ENCODE measurements around the gene C1S. TPM values are rescaled to one million over a fixed set of nuclear protein-coding genes. Genes with fewer than 3 reads are reported as not detected.
"Not testable (repeated sequence)": the region's sequence is repeated elsewhere in the genome, so short reads cannot be mapped to it uniquely, and the experiment has no call there.

Gene C1S
- total RNA-seq, 1 experiment from 2014 or later: 7.1 TPM

DNA sequence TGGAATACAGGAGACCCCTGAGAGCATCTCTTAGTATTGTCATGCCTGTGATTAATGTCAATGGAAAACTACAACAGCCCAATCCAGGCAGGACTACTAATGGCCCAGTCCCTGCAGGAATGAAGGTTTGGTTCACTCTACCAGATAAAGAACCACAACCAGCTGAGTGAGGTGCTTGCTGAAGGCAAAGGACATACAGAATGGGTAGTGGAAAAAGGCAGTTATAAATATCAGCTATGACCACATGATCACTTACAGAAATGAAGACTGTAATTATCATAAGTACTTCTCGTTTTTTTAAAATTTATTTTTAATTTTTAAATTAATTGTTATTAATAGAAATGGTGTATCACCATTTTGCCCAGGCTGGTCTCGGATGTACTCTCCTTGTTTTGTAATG lies 25.1 kb upstream of the C1S start:
- TF ChIP-seq, protein P1, sequence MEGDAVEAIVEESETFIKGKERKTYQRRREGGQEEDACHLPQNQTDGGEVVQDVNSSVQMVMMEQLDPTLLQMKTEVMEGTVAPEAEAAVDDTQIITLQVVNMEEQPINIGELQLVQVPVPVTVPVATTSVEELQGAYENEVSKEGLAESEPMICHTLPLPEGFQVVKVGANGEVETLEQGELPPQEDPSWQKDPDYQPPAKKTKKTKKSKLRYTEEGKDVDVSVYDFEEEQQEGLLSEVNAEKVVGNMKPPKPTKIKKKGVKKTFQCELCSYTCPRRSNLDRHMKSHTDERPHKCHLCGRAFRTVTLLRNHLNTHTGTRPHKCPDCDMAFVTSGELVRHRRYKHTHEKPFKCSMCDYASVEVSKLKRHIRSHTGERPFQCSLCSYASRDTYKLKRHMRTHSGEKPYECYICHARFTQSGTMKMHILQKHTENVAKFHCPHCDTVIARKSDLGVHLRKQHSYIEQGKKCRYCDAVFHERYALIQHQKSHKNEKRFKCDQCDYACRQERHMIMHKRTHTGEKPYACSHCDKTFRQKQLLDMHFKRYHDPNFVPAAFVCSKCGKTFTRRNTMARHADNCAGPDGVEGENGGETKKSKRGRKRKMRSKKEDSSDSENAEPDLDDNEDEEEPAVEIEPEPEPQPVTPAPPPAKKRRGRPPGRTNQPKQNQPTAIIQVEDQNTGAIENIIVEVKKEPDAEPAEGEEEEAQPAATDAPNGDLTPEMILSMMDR (IDR thresholded peaks at IDR 0.05; ENCODE audit: unreplicated experiment): no peak
- DNase-seq: no peak
- Mint-ChIP-seq H3K9me3 (ENCODE audit: low read depth, unreplicated experiment) (no peaks in the 10 kb centered on the region), H3K4me1 (ENCODE audit: low read depth, unreplicated experiment) (no peaks in the 10 kb centered on the region), H3K4me3 (ENCODE audit: low read depth, unreplicated experiment) (no peak overlapping the region), H3K27ac (ENCODE audit: unreplicated experiment) (no peak overlapping the region), H3K36me3 (ENCODE audit: insufficient read depth, unreplicated experiment) (no peaks in the 10 kb centered on the region), H3K27me3 (ENCODE audit: unreplicated experiment) (peaks cover 26% of the 10 kb centered on the region)
- intact Hi-C loops (cut with micrococcal nuclease; ENCODE audit: unreplicated experiment): no loop called here
- BruUV-seq (replicated peaks): no TSS peak
- CTCF ChIA-PET: no interaction called here

DNA sequence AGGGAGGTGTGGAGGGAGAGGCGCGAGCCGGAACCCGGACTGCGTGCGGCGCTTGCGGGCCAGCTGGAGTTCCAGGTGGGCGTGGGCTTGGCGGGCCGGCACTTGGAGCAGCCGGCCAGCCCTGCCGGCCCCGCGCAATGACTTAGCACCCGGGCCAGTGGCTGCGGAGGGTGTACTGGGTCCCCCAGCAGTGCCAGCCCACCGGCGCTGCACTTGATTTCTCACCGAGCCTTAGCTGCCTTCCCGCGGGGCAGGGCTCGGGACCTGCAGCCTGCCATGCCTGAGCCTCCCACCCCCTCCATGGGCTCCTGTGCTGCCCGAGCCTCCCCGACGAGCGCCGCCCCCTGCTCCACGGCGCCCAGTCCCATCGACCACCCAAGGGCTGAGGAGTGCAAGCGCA lies 23.1 kb upstream of the C1S start:
- H3K27ac Mint-ChIP-seq (ENCODE audit: unreplicated experiment); H3K4me1 Mint-ChIP-seq (ENCODE audit: low read depth, unreplicated experiment); DNase-seq; intact Hi-C loops (cut with micrococcal nuclease; ENCODE audit: unreplicated experiment); CTCF ChIA-PET; BruUV-seq (replicated peaks); H3K4me3 Mint-ChIP-seq (ENCODE audit: low read depth, unreplicated experiment); H3K36me3 Mint-ChIP-seq (ENCODE audit: insufficient read depth, unreplicated experiment); H3K9me3 Mint-ChIP-seq (ENCODE audit: low read depth, unreplicated experiment): not testable (repeated sequence)
- H3K27me3 Mint-ChIP-seq (ENCODE audit: unreplicated experiment): peaks cover 20% of the 10 kb centered on the region

DNA sequence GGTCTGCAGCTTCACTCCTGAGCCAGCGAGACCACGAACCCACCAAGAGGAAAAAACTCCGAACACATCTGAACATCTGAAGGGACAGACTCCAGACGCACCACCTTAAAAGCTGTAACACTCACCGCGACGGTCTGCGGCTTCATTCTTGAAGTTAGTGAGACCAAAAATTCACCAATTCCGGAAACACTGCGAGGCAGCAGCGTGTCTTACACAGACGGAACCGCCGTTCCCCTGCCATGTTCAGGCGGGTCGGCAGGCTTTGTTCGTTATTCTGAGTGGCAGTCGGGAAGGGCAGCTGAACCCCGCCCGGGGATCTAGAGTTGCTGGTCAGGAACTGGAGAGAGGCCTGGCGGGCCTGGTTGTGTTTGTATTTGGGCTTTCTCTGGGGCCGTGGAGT lies 21.9 kb upstream of the C1S start:
- CTCF ChIA-PET: interaction anchor here (0.8 kb wide), 1 partner anchor 21 kb away, joined by 3 read pairs; the partner anchor contains the start of gene C1S
- Mint-ChIP-seq H3K36me3 (ENCODE audit: insufficient read depth, unreplicated experiment) (no peaks in the 10 kb centered on the region), H3K4me1 (ENCODE audit: low read depth, unreplicated experiment) (peaks cover 5% of the 10 kb centered on the region), H3K27me3 (ENCODE audit: unreplicated experiment) (peaks cover 11% of the 10 kb centered on the region), H3K27ac (ENCODE audit: unreplicated experiment) (no peak overlapping the region), H3K4me3 (ENCODE audit: low read depth, unreplicated experiment) (no peak overlapping the region), H3K9me3 (ENCODE audit: low read depth, unreplicated experiment) (no peaks in the 10 kb centered on the region)
- no peak for DNase-seq
- TF ChIP-seq, protein P1 (IDR thresholded peaks at IDR 0.05; ENCODE audit: unreplicated experiment): no peak
- intact Hi-C loops (cut with micrococcal nuclease; ENCODE audit: unreplicated experiment): no loop called here
- no TSS peak for BruUV-seq (replicated peaks)

DNA sequence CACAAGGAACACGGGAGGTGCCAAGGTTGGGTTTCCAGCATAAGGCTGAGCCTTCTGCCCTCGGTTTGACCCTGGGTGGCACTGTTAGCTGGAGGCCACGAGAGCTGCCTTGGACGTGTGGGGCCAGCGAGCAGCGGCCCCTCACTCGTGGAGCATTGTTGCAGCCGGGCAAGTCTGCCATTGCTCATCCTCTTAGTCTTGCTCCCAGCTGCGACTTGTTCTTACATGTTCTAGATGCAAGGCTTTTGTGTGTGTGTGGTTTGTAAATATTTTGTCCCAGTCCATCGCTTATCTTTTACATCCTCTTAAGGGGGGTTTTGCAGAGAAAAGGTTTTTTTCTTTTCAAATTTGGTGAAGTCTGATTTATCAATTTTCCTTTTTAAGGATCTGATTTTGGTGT lies 21.1 kb upstream of the C1S start:
- CTCF ChIA-PET: interaction anchor here (0.6 kb wide), 1 partner anchor 46 kb away, joined by 3 read pairs; no protein-coding TSS in a partner anchor
- Mint-ChIP-seq H3K9me3 (ENCODE audit: low read depth, unreplicated experiment) (no peaks in the 10 kb centered on the region), H3K27ac (ENCODE audit: unreplicated experiment) (no peak overlapping the region), H3K4me3 (ENCODE audit: low read depth, unreplicated experiment) (no peak overlapping the region), H3K27me3 (ENCODE audit: unreplicated experiment) (peaks cover 3% of the 10 kb centered on the region), H3K4me1 (ENCODE audit: low read depth, unreplicated experiment) (peaks cover 5% of the 10 kb centered on the region), H3K36me3 (ENCODE audit: insufficient read depth, unreplicated experiment) (no peaks in the 10 kb centered on the region)
- intact Hi-C loops (cut with micrococcal nuclease; ENCODE audit: unreplicated experiment): no loop called here
- DNase-seq: no peak
- TF ChIP-seq, protein P1 (IDR thresholded peaks at IDR 0.05; ENCODE audit: unreplicated experiment): no peak
- no TSS peak for BruUV-seq (replicated peaks)

DNA sequence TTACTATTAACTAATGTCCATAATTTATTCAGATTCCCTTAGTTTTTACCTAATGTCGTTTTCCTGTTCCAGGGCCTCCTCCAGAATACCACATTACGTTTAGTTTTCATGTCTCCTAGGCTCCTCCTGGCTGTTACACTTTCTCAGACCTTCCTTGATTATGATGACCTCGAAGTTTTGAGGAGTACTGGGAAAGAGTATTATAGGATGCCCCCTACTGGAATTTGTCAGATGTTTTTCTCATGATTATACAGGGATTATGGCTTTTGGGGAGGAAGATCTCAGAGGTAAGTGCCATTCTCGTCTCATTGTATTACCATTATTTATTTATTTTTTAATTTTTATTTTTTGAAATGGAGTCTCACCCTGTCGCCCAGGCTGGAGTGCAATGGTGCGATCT lies 17.7 kb upstream of the C1S start:
- Mint-ChIP-seq H3K4me1 (ENCODE audit: low read depth, unreplicated experiment) (peaks cover 5% of the 10 kb centered on the region), H3K36me3 (ENCODE audit: insufficient read depth, unreplicated experiment) (no peaks in the 10 kb centered on the region), H3K27me3 (ENCODE audit: unreplicated experiment) (no peaks in the 10 kb centered on the region), H3K9me3 (ENCODE audit: low read depth, unreplicated experiment) (no peaks in the 10 kb centered on the region), H3K4me3 (ENCODE audit: low read depth, unreplicated experiment) (no peak overlapping the region), H3K27ac (ENCODE audit: unreplicated experiment) (no peak overlapping the region)
- no peak for DNase-seq
- CTCF ChIA-PET: no interaction called here
- no TSS peak for BruUV-seq (replicated peaks)
- TF ChIP-seq, protein P1 (IDR thresholded peaks at IDR 0.05; ENCODE audit: unreplicated experiment): no peak
- intact Hi-C loops (cut with micrococcal nuclease; ENCODE audit: unreplicated experiment): no loop called here

Measured in Calu3 (cell line).